ENCODE results near the gene C11orf54.

- TF ChIP-seq POLR2A (IDR thresholded peaks at IDR 0.05), result no peak
- TF ChIP-seq, protein P1, sequence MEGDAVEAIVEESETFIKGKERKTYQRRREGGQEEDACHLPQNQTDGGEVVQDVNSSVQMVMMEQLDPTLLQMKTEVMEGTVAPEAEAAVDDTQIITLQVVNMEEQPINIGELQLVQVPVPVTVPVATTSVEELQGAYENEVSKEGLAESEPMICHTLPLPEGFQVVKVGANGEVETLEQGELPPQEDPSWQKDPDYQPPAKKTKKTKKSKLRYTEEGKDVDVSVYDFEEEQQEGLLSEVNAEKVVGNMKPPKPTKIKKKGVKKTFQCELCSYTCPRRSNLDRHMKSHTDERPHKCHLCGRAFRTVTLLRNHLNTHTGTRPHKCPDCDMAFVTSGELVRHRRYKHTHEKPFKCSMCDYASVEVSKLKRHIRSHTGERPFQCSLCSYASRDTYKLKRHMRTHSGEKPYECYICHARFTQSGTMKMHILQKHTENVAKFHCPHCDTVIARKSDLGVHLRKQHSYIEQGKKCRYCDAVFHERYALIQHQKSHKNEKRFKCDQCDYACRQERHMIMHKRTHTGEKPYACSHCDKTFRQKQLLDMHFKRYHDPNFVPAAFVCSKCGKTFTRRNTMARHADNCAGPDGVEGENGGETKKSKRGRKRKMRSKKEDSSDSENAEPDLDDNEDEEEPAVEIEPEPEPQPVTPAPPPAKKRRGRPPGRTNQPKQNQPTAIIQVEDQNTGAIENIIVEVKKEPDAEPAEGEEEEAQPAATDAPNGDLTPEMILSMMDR (IDR thresholded peaks at IDR 0.05), result no peak
Measured at GRCh38 chr11:93756748-93757147, 15.3 kb downstream of the C11orf54 start.

Measured in adrenal gland (tissue), 5 donors.